ENCODE data around the gene ERN2. TPM values are rescaled to one million over a fixed set of nuclear protein-coding genes. Genes with fewer than 3 reads are reported as not detected.

ERN2 gene
- total RNA-seq, 4 donors from 2014 or later, result not detected

DNA sequence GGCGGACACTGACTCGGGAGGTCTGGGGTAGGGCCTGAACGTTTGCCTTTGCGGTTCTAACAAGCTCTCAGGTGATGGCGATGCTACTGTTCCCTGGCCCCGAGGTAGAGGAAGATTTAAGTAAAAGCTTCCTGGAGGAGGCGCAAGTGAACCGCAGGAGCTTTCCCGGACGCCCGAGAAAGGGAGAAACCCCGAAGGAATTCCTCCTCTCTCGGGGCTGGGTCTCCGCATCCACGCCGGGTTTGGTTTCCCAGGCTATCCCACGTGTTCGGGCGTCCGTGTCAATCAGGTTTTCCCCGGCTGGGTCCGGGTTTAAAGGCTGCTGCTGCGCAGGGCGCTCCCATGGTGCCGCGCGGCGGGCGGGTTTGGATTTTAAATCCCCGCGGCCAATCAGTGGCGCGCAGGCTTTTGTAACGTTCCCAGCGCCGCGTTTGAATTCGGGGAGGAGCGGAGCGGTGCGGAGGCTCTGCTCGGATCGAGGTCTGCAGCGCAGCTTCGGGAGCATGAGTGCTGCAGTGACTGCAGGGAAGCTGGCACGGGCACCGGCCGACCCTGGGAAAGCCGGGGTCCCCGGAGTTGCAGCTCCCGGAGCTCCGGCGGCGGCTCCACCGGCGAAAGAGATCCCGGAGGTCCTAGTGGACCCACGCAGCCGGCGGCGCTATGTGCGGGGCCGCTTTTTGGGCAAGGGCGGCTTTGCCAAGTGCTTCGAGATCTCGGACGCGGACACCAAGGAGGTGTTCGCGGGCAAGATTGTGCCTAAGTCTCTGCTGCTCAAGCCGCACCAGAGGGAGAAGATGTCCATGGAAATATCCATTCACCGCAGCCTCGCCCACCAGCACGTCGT, 34.4 kb downstream of the ERN2 start, which contains the start of gene PLK1:
TSS of gene PLK1 (plus strand) at position 460 of the 844 bp plus-strand sequence. CDS start at position 504, 44 bp downstream.
- intact Hi-C loops (cut with DNase I), result no loop called here
- Histone ChIP-seq H3K27me3 (no peaks in the 10 kb centered on the region), H3K9me3 (no peaks in the 10 kb centered on the region), H3K4me1 (peaks cover 4 to 12% of the 10 kb centered on the region in 2 donors), H3K27ac (no peak within 1 kb of the TSS), H3K4me3 (replicated peaks in 1 of 3) (peak within 1 kb of the TSS in 2 of 3 donors; percentile 38 to 40), H3K36me3 (peaks cover 0 to 1% of the 10 kb centered on the region in 2 donors)
- DNase-seq, result peak; percentile 66 to 73
- no peak for TF ChIP-seq POLR2A (IDR thresholded peaks at IDR 0.05)
- TF ChIP-seq, protein P1, sequence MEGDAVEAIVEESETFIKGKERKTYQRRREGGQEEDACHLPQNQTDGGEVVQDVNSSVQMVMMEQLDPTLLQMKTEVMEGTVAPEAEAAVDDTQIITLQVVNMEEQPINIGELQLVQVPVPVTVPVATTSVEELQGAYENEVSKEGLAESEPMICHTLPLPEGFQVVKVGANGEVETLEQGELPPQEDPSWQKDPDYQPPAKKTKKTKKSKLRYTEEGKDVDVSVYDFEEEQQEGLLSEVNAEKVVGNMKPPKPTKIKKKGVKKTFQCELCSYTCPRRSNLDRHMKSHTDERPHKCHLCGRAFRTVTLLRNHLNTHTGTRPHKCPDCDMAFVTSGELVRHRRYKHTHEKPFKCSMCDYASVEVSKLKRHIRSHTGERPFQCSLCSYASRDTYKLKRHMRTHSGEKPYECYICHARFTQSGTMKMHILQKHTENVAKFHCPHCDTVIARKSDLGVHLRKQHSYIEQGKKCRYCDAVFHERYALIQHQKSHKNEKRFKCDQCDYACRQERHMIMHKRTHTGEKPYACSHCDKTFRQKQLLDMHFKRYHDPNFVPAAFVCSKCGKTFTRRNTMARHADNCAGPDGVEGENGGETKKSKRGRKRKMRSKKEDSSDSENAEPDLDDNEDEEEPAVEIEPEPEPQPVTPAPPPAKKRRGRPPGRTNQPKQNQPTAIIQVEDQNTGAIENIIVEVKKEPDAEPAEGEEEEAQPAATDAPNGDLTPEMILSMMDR (IDR thresholded peaks at IDR 0.05), result peak in 2 of 6 experiments; percentile 12 to 34
- WGBS, 2 donors, result 1 to 2% methylated on average over 6 to 54 of the region's 75 CpGs

DNA sequence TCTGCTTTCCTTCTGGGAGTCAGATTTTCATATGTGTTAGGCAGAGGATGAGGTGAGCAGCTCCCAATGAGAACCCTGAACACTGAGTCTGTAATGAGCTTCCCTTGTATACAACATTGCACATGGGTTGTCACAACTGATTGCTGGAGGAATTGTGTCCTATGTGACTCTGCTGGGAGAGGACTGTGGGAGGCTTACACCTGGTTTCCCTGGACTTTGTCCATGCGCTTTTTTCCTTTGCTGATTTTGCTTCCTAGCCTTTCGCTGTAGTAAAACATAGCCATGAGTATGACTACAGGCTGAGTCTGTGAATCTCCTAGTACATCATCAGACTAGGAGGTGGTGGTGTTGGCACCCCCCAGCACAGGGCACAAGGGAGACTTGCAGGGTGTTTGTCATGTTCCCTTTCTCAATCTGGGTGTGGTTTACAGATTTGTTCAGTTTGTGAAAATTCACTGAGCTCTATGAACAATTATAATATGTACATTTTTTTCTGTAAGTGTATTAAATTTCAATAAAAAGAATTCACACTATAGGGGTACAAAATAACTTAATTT, 36.0 kb downstream of the ERN2 start:
- no peak overlapping the region for H3K4me3 ChIP-seq (replicated peaks in 1 of 3)
- H3K9me3 ChIP-seq, result no peaks in the 10 kb centered on the region
- intact Hi-C loops (cut with DNase I), result no loop called here
- 96 to 98% methylated on average over 2 of the region's 2 CpGs for WGBS, 2 donors
- peaks cover 4 to 12% of the 10 kb centered on the region in 2 donors for H3K4me1 ChIP-seq
- H3K27ac ChIP-seq, result no peak overlapping the region
- no peaks in the 10 kb centered on the region for H3K27me3 ChIP-seq
- no peak for DNase-seq
- H3K36me3 ChIP-seq, result no peaks in the 10 kb centered on the region
- TF ChIP-seq, protein P1 (IDR thresholded peaks at IDR 0.05), result no peak

DNA sequence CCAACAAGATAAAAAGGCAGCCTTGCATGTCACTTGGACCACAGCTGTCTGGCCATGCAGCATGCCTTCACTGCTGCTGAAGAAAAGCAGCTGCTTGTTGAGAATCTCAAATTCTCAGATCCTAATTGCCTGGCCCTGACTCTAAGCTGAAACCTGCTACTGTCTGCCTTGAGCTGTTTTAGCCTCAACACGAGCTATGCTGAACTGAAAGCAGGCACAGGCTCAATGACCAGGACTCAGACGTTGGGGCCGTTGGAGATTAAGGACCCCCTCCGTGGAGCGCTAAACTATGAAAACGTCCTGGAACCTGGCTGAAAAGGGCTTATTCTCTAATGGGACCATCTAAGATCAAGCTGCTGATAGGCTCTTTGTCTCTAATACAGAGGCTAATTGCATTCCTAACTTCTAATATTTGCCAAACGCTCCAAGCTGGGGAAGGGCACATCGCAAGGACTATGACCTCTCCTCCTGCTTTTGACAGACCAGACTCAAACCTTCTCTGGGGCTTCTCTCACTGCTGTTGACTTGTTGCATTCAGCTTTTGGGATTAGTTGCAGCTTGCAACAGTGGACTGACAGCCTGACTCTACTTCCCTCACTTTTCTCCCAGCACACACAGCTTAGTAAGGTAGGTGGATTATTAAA, 38.9 kb downstream of the ERN2 start:
- H3K36me3 ChIP-seq, result peaks cover 4 to 7% of the 10 kb centered on the region in 2 donors
- TF ChIP-seq, protein P1 (IDR thresholded peaks at IDR 0.05), result no peak
- TF ChIP-seq POLR2A (IDR thresholded peaks at IDR 0.05), result no peak
- H3K27ac ChIP-seq, result no peak overlapping the region
- no peaks in the 10 kb centered on the region for H3K27me3 ChIP-seq
- no peaks in the 10 kb centered on the region for H3K9me3 ChIP-seq
- no peak for DNase-seq
- peaks cover 3 to 7% of the 10 kb centered on the region in 2 donors for H3K4me1 ChIP-seq
- H3K4me3 ChIP-seq (replicated peaks in 1 of 3), result no peak overlapping the region
- 72 to 73% methylated on average over 8 of the region's 8 CpGs for WGBS, 2 donors
- intact Hi-C loops (cut with DNase I), result no loop called here

DNA sequence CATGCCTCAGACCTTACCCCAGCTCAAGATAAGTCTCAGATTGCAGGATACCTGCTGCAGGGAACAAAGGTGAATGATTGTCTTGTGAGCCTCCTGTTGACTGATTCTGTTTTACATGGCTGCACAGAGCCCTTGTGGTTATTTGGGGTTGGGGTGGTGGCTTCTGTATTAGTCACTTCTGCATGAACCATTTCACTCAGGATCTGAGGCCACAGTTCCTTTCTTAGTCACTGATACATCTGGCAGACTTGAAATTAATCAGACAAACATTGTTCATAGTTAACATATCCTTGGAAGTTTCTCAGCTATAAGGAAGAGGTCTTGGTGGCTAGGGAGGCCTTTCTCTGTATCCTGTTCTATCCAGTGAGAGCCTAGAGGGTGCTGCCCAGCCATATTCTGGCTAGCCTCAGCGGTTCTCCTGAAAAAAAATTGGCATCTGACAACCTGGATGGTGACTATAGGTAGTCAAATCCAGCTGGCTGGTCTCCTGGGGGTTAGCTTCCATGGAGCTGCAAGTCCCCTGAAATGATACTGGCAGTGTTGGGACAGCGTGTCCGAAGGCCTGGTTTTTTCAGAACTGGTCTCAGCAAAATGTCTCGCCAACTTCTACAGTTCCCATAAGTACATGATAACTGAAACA, 42.8 kb downstream of the ERN2 start:
- no peaks in the 10 kb centered on the region for H3K9me3 ChIP-seq
- intact Hi-C loops (cut with DNase I), result no loop called here
- H3K36me3 ChIP-seq, result peaks cover 38 to 44% of the 10 kb centered on the region in 2 donors

More for the DNA sequence above, 42.8 kb downstream of the ERN2 start:
- no peaks in the 10 kb centered on the region for H3K4me1 ChIP-seq
- 96 to 98% methylated on average over 4 of the region's 4 CpGs for WGBS, 2 donors
- no peak overlapping the region for H3K27ac ChIP-seq
- H3K4me3 ChIP-seq (replicated peaks in 1 of 3), result no peak overlapping the region
- H3K27me3 ChIP-seq, result no peaks in the 10 kb centered on the region
- TF ChIP-seq, protein P1 (IDR thresholded peaks at IDR 0.05), result no peak
- TF ChIP-seq POLR2A (IDR thresholded peaks at IDR 0.05), result no peak
- DNase-seq, result no peak
